ENCODE results near the gene XIAP.

- TF ChIP-seq CTCF (IDR thresholded peaks at IDR 0.05), result no peak
- no peak for TF ChIP-seq EP300 (IDR thresholded peaks at IDR 0.05)
These were observed 41.6 kb upstream of the XIAP start for GRCh38 chrX:123818243-123818642.
